ENCODE measurements around the gene CSNK1E. TPM values are rescaled to one million over a fixed set of nuclear protein-coding genes. Genes with fewer than 3 reads are reported as not detected.

The CSNK1E gene
- total RNA-seq, 4 donors from 2014 or later = 112 to 246 (median 160) TPM

DNA sequence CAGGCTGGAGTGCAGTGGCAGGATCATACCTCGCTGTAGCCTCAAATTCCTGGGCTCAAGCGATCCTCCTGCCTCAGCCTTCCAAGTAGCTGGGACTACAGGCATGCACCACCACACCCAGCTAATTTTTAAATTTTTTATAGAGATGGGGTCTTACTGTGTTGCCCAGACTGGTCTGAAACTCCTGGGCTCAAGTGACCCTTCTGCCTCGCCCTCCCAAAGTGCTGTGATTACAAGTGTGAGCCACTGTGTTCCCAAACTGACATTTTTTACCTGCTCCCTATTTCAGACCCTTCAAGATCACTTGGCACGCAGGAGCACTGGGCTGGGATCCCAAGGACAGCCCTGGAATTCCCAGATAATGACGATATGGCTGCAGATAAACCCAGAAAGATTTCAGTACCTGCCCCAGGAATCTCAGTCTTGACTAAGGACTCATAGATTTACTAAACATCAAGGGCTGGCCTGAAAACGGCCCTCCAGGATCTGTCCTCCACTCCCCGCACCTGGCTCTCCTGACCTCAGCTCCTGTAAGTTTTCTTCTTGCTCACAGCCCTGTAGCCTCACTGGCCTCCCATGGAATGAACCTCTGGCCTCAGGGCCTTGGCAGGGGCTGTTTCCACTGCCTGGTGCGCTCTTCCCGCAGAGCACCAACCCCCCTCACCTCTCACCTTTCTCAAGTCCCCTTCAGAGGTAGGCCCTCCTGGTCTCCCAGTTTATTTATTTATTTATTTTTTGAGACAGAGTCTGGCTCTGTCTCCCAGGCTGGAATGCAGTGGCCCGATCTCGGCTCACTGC is 3.6 kb upstream of the CSNK1E start:
- no peak for DNase-seq (ENCODE audit: low spot score in 2 of 2)
- no peaks in the 10 kb centered on the region for H3K36me3 ChIP-seq
- H3K9me3 ChIP-seq = no peaks in the 10 kb centered on the region
- WGBS = 82% methylated on average over 11 of the region's 11 CpGs
- TF ChIP-seq EP300 (IDR thresholded peaks at IDR 0.05) (no peak), POLR2A (IDR thresholded peaks at IDR 0.05) (no peak), POLR2AphosphoS5 (IDR thresholded peaks at IDR 0.05) (no peak)
- TF ChIP-seq, protein P1, sequence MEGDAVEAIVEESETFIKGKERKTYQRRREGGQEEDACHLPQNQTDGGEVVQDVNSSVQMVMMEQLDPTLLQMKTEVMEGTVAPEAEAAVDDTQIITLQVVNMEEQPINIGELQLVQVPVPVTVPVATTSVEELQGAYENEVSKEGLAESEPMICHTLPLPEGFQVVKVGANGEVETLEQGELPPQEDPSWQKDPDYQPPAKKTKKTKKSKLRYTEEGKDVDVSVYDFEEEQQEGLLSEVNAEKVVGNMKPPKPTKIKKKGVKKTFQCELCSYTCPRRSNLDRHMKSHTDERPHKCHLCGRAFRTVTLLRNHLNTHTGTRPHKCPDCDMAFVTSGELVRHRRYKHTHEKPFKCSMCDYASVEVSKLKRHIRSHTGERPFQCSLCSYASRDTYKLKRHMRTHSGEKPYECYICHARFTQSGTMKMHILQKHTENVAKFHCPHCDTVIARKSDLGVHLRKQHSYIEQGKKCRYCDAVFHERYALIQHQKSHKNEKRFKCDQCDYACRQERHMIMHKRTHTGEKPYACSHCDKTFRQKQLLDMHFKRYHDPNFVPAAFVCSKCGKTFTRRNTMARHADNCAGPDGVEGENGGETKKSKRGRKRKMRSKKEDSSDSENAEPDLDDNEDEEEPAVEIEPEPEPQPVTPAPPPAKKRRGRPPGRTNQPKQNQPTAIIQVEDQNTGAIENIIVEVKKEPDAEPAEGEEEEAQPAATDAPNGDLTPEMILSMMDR (IDR thresholded peaks at IDR 0.05) = no peak
- H3K27ac ChIP-seq = no peak overlapping the region
- peaks cover 26% of the 10 kb centered on the region for H3K4me1 ChIP-seq
- H3K4me3 ChIP-seq = no peak overlapping the region
- H3K27me3 ChIP-seq = no peaks in the 10 kb centered on the region

DNA sequence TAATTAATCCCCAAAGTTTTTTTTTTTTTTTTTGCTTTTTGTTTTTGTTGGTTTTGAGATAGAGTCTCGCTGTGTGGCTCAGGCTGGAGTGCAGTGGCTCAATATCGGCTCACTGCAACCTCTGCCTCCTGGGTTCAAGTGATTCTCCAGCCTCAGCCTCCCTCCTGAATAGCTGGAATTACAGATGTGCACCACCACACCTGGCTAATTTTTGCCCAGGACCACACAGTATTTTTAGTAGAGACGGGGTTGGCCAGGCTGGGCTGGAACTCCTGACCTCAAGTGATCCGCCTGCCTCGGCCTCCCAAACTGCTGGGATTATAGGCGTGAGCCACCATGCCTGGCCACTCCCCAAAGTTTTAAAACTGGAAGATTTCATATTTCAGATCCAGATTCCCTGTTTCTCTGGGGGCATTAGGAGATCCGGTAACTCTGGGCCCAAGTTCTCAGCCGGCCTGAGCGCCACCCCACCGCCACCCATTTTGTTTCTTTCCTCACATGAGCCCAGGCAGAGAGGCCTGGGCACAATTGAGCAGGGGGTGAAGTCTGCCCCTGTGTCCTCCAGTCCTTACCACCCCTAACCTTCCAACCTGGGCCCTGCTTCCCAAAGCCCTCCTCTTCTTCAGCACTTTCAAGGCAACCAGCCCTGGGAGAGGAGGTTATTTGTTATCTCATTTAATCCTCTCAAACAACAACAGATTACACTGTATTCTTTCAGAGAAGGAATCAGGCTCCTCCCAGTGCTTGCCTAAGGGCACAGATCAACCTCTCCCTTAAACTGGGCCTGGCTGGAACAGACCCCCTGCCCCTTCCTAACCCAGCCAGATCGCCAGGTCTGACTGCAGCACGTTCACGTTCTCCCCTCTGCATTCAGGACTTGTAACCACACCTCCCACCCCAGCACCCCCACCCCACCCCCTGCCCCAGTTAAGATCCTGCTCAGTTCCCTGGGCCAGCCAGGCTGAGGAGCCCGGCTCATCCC is 1.9 kb upstream of the CSNK1E start:
- H3K36me3 ChIP-seq = no peaks in the 10 kb centered on the region
- H3K27ac ChIP-seq = peak overlapping the region; percentile 99
- no peak for DNase-seq (ENCODE audit: low spot score in 2 of 2)
- peaks cover 43% of the 10 kb centered on the region for H3K4me1 ChIP-seq
- 68% methylated on average over 14 of the region's 14 CpGs for WGBS
- TF ChIP-seq POLR2AphosphoS5 (IDR thresholded peaks at IDR 0.05) (no peak), POLR2A (IDR thresholded peaks at IDR 0.05) (no peak), EP300 (IDR thresholded peaks at IDR 0.05) (no peak)
- TF ChIP-seq, protein P1 (IDR thresholded peaks at IDR 0.05) = no peak
- no peaks in the 10 kb centered on the region for H3K27me3 ChIP-seq
- no peak overlapping the region for H3K4me3 ChIP-seq
- no peaks in the 10 kb centered on the region for H3K9me3 ChIP-seq

DNA sequence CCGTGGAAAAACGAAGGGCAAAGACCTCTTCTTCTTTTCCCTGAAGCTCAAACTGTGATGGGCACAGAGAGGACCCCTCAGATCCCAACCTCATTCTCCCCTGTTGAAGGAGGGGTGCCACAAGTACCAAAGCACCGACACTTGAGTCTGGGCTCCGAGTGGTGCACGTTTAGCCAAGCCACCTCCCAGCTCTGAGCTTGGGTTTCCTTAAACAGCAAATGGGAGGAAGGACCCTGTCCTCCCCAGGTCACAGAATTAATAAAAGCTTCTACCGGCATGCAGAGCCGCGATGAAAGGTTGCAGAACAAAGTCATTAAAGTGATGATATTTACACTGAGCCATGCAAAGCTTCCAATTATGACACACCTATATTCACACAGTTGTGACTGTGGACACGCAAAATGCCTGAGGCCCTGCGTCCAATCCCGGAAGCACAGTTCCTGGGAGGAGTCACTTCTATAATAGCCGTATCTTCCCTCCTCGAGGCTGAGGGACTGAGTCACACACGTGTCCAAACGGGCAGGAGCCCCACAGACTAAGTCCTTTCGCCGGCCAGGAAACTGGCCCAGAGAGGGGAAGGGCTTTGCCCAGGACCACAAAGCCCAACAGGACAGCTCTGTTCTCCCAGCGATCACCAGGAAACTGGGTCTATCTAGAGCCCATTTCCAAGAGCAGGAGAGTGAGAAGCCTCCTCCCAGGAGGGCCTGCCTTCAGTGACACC is 922 bp upstream of the CSNK1E start:
- peak in 1 of 2 donors; percentile 91 for DNase-seq (ENCODE audit: low spot score in 2 of 2)

DNA sequence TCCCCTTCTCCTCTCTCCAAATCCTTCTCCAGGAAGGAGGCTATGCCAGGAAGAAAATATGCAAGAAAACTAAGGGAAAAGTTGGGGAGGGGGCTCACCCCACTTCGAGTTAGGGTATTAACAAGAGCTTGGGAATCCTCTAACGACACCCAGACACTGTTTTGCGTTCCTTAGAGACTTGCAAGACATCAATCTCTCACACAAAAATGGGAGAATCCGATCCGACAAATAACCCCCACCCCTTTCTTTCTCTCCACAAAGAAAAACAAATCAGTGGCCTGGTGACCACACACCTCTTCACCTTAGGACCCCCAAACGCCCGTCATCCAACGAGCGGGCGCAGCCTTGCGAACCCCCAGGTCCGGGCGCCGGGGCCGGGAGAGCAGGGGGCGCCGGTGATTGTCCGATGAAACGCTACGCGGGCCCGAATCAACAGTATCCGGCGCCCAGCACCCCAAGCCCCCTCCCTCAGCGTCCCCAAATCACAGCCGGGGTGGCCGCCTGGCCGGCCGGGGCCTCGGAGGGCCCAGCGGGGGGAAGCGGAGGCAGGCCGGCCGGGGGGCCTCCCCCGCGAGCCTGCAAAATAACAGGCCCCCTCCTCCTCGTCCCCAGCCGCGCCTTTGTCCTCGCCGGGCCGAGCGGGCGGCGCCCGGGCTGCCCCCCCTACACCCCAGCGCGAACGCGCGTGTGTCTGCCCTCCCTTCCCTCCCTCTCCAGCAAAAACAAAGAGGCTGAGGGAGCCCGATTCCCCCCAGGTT is 690 bp downstream of the CSNK1E start:
- Histone ChIP-seq H3K27ac (peak overlapping the region; percentile 99), H3K27me3 (no peaks in the 10 kb centered on the region), H3K4me3 (peak overlapping the region; percentile 90), H3K4me1 (peaks cover 69% of the 10 kb centered on the region), H3K9me3 (no peaks in the 10 kb centered on the region), H3K36me3 (peaks cover 6% of the 10 kb centered on the region)
- TF ChIP-seq POLR2AphosphoS5 (IDR thresholded peaks at IDR 0.05) = no peak
- no peak for TF ChIP-seq EP300 (IDR thresholded peaks at IDR 0.05)
- no peak for TF ChIP-seq POLR2A (IDR thresholded peaks at IDR 0.05)
- TF ChIP-seq, protein P1 (IDR thresholded peaks at IDR 0.05) = no peak
- under 1% methylated on average over 19 of the region's 52 CpGs for WGBS
- no peak for DNase-seq (ENCODE audit: low spot score in 2 of 2)

More for the DNA sequence above, 922 bp upstream of the CSNK1E start:
- 6% methylated on average over 18 of the region's 18 CpGs for WGBS
- peaks cover 52% of the 10 kb centered on the region for H3K4me1 ChIP-seq
- TF ChIP-seq POLR2AphosphoS5 (IDR thresholded peaks at IDR 0.05) (peak in 2 of 3 donors; percentile 41 to 61), POLR2A (IDR thresholded peaks at IDR 0.05) (no peak)
- no peaks in the 10 kb centered on the region for H3K27me3 ChIP-seq
- H3K4me3 ChIP-seq = peak overlapping the region; percentile 90
- no peaks in the 10 kb centered on the region for H3K36me3 ChIP-seq
- H3K27ac ChIP-seq = peak overlapping the region; percentile 99
- no peaks in the 10 kb centered on the region for H3K9me3 ChIP-seq
